OCI-LY1 (cell line): ENCODE measurements around the gene DRD1.
A peak's percentile ranks its signal among the peaks of the same experiment; 100 is the strongest.

Experiments used
- H2AFZ ChIP-seq: fragments of 200-600 bp; sonication (generic), shearing (Covaris generic); 2 replicates; pipeline ENCODE4 v1.6.0; 2014; ENCODE audit warnings: antibody characterized with exemption, mild to moderate bottlenecking, low read length
- H3F3A ChIP-seq: fragments of 200-600 bp; sonication (generic), shearing (Covaris generic); 2 replicates; pipeline ENCODE4 v1.6.0; 2014; ENCODE audit warnings: mild to moderate bottlenecking, antibody characterized with exemption, low read length, moderate library complexity; ENCODE audit not compliant: insufficient read depth
- H3K27ac ChIP-seq: fragments of 200-600 bp; sonication (generic); 2 replicates; pipeline ENCODE4 v1.5.1; 2014; ENCODE audit warnings: low read length, mixed run types, mild to moderate bottlenecking, low read depth; ENCODE audit not compliant: poor library complexity, severe bottlenecking
- H3K27me3 ChIP-seq: fragments of 200-600 bp; sonication (generic); 2 replicates; pipeline ENCODE4 v1.6.0; 2014; ENCODE audit warnings: antibody characterized with exemption, mild to moderate bottlenecking, low read length, moderate library complexity; ENCODE audit not compliant: insufficient read depth
- H3K36me3 ChIP-seq: fragments of 200-600 bp; sonication (generic); 2 replicates; pipeline ENCODE4 v1.6.1; 2014; ENCODE audit warnings: mild to moderate bottlenecking, antibody characterized with exemption, low read length, moderate library complexity, mixed read lengths; ENCODE audit not compliant: insufficient read depth
- H3K4me1 ChIP-seq: fragments of 200-600 bp; sonication (generic); 2 replicates; pipeline ENCODE4 v1.5.1; 2014; ENCODE audit warnings: mild to moderate bottlenecking, low read length, moderate library complexity; ENCODE audit not compliant: insufficient read depth, severe bottlenecking
- H3K4me2 ChIP-seq: fragments of 200-600 bp; sonication (generic), shearing (Covaris generic); 2 replicates; pipeline ENCODE4 v1.6.1; 2014; ENCODE audit warnings: low read length
- H3K4me3 ChIP-seq: fragments of 200-600 bp; sonication (generic); 2 replicates; pipeline ENCODE4 v1.5.1; 2014; ENCODE audit warnings: low read length, low read depth, mild to moderate bottlenecking, mixed read lengths; ENCODE audit not compliant: poor library complexity, severe bottlenecking
- H3K79me2 ChIP-seq: fragments of 200-600 bp; shearing (Covaris generic); 2 replicates; pipeline ENCODE4 v1.6.1; 2016; ENCODE audit warnings: mixed run types, low read length, mixed read lengths; ENCODE audit not compliant: insufficient read depth
- H3K9ac ChIP-seq: fragments of 200-600 bp; sonication (generic), shearing (Covaris generic); 2 replicates; pipeline ENCODE4 v1.6.1; 2014; ENCODE audit warnings: mild to moderate bottlenecking, low read length, mixed read lengths
- H3K9me2 ChIP-seq: fragments of 200-600 bp; sonication (generic), shearing (Covaris generic); 2 replicates; pipeline ENCODE4 v1.6.1; 2014; ENCODE audit warnings: low read depth, mild to moderate bottlenecking, low read length, mixed read lengths
- H3K9me3 ChIP-seq: fragments of 200-600 bp; shearing (Covaris generic); 2 replicates; pipeline ENCODE4 v1.6.1; 2014; ENCODE audit warnings: low read length, mixed read lengths
- H4K20me1 ChIP-seq: fragments of 200-600 bp; sonication (generic), shearing (Covaris generic); 2 replicates; pipeline ENCODE4 v1.6.0; 2016; ENCODE audit warnings: mild to moderate bottlenecking, low read length; ENCODE audit not compliant: insufficient read depth
- CTCF ChIP-seq: fragments of 200-600 bp; sonication (generic), shearing (Covaris generic); IDR thresholded peaks from 2 replicates; pipeline ENCODE4 v1.5.1; 2017; ENCODE audit warnings: mild to moderate bottlenecking, antibody characterized with exemption, low read length, moderate library complexity, mixed read lengths
- EZH2 ChIP-seq: fragments of 200-600 bp; sonication (generic), shearing (Covaris generic); IDR thresholded peaks from 2 replicates; pipeline ENCODE4 v1.8.0; 2017; ENCODE audit warnings: borderline replicate concordance, mixed run types, mild to moderate bottlenecking, antibody characterized with exemption, low read length, moderate library complexity, mixed read lengths

DRD1 gene

GRCh38 chr5:175464074-175464941, 20.3 kb upstream of the DRD1 start:
- Histone ChIP-seq H2AFZ (no peak overlapping the region), H3F3A (no peaks in the 10 kb centered on the region), H3K36me3 (no peaks in the 10 kb centered on the region), H3K4me2 (no peak overlapping the region), H3K9me2 (no peaks in the 10 kb centered on the region), H3K27ac (no peak overlapping the region), H3K4me1 (peaks cover 9% of the 10 kb centered on the region), H3K27me3 (peaks cover 4% of the 10 kb centered on the region), H3K9ac (no peak overlapping the region), H3K9me3 (peaks cover 5% of the 10 kb centered on the region; the same call in 1 of the 2 replicates), H3K4me3 (no peak overlapping the region), H4K20me1 (no peaks in the 10 kb centered on the region), H3K79me2 (no peaks in the 10 kb centered on the region)
- TF ChIP-seq CTCF, result peak; percentile 70
- TF ChIP-seq EZH2, result no peak

- Histone ChIP-seq H3F3A (no peaks in the 10 kb centered on the region), H3K36me3 (no peaks in the 10 kb centered on the region), H3K9ac (no peak overlapping the region), H3K9me3 (no peaks in the 10 kb centered on the region), H2AFZ (no peak overlapping the region), H4K20me1 (no peaks in the 10 kb centered on the region), H3K4me2 (no peak overlapping the region), H3K9me2 (no peaks in the 10 kb centered on the region), H3K4me1 (peaks cover 9% of the 10 kb centered on the region), H3K79me2 (no peaks in the 10 kb centered on the region), H3K27ac (no peak overlapping the region), H3K27me3 (peaks cover 4% of the 10 kb centered on the region; the same call in 1 of the 2 replicates), H3K4me3 (no peak overlapping the region)
- no peak for TF ChIP-seq EZH2
Observed at GRCh38 chr5:175463641-175464040, 19.7 kb upstream of the DRD1 start.

DNA sequence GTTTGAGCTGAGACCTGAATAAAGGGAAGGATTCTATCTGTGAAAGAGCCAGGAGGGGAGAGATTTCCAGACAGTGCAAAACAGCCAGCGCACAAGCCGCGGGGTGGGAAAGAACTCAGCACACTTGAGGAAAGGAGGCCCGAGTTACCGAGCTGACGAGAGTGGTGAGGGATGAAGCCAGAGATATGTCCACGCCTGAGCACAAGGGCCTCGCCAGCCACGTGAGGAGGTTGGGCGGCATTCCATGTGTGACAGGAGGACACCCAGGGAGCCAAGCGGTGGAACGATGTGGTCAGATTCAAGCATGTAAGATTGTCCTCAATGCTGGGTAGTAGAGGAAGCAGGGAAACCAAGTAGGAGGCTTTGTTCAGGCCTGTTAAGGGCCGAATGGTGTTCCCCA, 17.4 kb upstream of the DRD1 start:
- no peaks in the 10 kb centered on the region for H3F3A ChIP-seq
- H3K4me3 ChIP-seq, result no peak overlapping the region
- H3K9ac ChIP-seq, result no peak overlapping the region
- no peak overlapping the region for H2AFZ ChIP-seq
- no peak overlapping the region for H3K27ac ChIP-seq
- no peaks in the 10 kb centered on the region for H4K20me1 ChIP-seq
- no peak overlapping the region for H3K4me2 ChIP-seq
- no peaks in the 10 kb centered on the region for H3K9me3 ChIP-seq
- H3K27me3 ChIP-seq, result no peaks in the 10 kb centered on the region
- TF ChIP-seq EZH2 (no peak), CTCF (no peak)
- no peaks in the 10 kb centered on the region for H3K36me3 ChIP-seq
- no peaks in the 10 kb centered on the region for H3K79me2 ChIP-seq
- peaks cover 9% of the 10 kb centered on the region for H3K4me1 ChIP-seq
- no peaks in the 10 kb centered on the region for H3K9me2 ChIP-seq

DNA sequence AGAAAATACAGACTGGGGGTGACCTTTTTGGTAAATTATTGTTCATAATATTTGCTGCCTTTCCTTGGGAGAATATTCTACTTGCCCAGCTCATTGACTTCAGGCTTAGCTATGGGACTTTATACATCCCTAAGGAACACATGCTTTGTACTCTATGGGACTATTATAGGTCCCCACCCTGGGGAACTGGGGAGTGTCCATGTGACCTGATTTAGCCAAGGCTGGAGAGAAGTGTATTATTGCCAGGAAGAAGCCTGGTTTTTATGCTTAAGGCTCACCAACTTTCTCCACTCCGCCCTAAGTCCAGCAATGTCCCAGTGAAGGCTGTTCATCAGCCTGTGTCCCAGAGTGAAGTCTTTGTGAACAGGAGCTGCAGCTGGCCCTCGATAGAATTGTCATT, 16.6 kb upstream of the DRD1 start:
- Histone ChIP-seq H3K9me3 (no peaks in the 10 kb centered on the region), H3K4me3 (no peak overlapping the region), H3K9ac (no peak overlapping the region), H3F3A (no peaks in the 10 kb centered on the region), H4K20me1 (no peaks in the 10 kb centered on the region), H3K27ac (no peak overlapping the region), H3K79me2 (no peaks in the 10 kb centered on the region), H3K9me2 (no peaks in the 10 kb centered on the region), H3K4me1 (peaks cover 9% of the 10 kb centered on the region), H3K4me2 (no peak overlapping the region), H3K27me3 (no peaks in the 10 kb centered on the region), H3K36me3 (no peaks in the 10 kb centered on the region), H2AFZ (no peak overlapping the region)
- TF ChIP-seq CTCF (no peak), EZH2 (no peak)
